Measurements from ENCODE around the gene TBX22.
"Not testable (repeated sequence)": the region's sequence is repeated elsewhere in the genome, so short reads cannot be mapped to it uniquely, and the experiment has no call there.

The TBX22 gene

DNA sequence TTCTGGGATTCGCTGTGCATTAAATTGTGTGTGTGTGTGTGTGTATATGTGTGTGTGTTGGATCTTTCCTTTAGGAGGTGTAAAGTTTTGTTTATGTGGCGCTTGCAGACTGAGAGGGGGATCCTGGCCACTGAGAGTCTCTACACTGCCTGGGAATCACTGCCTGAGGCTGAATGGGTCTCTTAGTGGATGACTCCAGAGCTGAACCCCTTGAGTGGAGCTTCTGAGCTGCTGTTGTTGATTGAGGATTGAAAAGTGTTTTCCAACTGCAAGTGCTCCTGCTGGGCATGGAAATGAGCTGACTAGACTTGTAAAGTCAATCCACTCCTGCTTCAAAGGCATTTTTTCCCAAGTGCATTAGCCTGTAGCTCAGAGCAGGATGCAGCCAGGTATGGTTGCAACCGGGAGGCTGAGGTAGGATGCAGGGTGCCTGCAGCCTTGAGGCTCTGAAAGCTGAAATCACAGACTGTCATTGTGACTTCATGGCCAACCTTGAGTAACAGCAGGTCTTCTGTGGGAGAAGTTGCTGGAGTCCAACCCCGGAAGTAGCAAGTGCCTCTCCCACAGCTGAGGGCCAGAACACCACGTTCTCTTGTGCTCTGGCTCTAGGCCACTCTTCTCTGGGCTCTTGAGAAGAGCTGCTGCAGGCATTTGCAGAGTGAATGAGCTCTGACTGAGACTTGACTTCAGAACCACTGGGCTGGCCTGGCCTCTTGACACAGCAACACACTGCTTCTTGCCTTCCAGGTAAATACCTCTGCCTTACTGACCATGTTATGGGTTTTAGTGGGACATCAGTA, at the start of gene TBX22:
Gene TBX22 (plus strand): TSS at position 613 of the 800 bp plus-strand sequence. CDS start 7,517 bp downstream, outside the sequence.
- no peak for DNase-seq

DNA sequence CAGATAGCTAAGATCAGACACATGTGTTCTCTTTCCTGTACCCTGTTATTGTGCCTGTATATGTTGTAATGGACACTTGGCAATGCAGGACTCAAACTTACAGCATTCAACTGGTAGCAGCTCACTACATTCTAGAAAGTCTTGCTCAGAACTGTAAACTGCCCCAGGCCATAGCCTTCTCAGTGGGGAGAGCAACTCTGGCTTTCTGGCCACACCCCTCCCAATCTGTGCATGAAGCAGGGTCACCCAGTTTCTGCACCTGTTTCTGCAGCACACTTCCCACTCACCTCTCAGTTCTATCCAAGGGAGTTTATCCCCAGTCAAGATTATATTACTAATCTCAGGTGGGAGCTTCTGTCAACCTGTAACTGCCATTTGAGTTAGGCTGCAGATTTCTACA, 38.9 kb upstream of the TBX22 start:
- no peak for DNase-seq

DNA sequence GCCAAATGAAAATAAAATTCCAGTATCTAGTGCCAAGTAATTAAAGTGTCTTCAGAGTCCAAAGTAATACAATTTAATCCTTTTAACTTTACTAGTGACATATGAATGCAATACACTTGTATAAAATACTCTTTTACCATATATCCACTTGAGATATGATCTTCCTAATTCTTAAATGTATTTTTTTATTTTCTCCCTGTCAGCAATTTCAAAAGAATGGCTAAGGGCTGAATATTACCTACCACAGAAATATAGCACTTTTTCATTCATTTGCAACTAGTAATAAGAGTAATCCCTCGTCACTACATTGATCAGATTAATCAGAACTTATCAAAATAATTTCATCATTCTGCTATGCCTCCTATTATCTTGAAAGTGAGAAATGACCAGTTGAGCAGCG, 10.1 kb upstream of the TBX22 start:
- DNase-seq, result no peak

GRCh38 chrX:80011522-80011921, 3.0 kb upstream of the TBX22 start:
- no peak for DNase-seq

DNA sequence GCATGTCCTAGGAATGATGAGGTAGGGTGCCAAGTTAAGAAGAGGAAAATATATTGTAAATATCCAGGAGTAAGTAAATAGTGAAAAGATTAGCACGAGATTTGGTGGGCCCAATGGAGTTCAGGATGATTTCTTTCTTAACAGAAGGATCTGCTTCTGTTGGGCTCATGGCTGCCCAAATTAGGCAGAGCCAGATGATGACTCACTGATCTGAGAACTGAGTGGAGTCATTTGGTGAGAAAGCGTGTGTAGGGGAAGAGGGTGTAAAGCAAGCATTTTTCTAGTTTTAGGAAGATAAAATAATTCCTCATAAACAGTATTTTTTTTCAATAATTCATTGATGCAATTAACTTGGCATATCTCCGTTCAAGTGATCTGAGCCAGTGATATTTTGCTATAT, 1.6 kb downstream of the TBX22 start:
- no peak for DNase-seq

DNA sequence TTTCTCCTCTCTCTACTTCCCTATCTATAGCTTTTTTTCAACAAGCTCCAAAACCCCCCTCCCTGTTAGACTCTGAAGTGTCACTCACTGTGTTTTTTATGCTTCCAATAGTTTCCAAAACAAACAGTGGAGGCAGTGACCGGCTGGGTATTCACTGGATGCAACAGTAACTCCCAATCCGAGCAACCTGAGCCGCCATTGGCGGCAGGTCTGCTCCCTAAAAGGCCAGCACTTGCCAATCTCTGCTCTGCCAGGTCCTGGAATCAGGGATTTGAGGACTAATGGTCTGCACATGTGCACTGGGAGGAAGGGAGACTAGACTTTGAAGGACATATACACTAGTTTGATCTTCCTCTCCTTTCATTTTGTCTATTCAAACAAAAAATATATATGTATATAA, 7.1 kb downstream of the TBX22 start:
- DNase-seq, result no peak

DNA sequence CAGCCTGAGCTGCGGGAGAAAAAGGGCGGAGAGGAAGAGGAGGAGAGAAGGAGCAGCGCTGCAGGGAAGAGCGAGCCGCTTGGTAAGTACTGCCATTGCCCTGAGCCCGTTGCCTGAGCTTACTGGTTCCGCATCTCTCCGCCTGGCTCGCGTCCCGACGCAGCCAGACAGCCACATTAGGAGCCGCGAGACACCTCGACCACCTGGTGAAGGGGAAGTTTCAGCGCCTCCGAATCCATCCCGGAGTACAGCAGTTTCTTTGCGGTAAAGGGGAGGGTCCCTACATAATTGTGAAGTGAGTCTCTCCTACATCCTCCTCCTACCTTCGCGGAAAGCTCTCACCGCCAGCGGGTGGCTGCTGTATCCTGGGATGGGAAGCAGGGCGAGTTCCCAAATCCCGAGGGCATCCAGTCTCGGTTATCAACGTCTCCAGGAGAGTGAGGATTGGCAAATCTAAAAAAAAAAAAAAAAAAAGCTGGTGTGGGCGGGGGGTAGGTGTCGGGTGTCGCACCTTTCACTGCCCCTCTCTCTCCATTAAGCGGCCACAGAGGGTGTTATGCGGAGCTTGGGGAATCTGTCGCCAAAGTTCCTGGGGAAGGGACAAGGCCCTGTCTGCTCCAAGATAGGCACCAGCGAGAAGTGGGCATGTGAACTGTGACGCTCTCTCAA, 7.9 kb downstream of the TBX22 start:
- no peak for DNase-seq

DNA sequence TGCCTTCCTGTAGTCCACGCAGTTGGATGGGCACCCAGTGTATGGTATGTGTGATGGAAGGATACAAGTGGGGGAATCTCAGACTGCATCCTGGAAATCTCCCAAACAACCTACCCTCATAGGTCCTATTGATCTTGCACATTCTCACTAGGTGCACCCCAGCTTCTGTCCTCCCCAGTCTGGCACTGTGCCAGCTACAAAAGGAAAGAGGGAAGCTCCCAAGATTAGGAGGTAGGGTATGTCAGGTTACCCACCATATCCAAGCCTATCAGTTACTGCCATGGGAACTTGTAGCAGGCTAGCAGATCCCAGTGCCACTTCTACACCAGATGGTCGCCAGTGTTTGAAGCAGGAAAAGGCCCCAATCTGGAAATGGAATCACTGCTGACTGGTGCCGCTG, 11.6 kb downstream of the TBX22 start:
- no peak for DNase-seq

GRCh38 chrX:80066156-80066555, 51.6 kb downstream of the TBX22 start:
- DNase-seq, result not testable (repeated sequence)

- not testable (repeated sequence) for DNase-seq
Measured at GRCh38 chrX:80075625-80076024, 61.1 kb downstream of the TBX22 start.

All from activated effector memory CD4-positive, alpha-beta T cell treated with Interleukin-2 at 50 U/mL for 16 hours (primary cell).